Measurements from ENCODE around the gene ZNF197. TPM values are rescaled to one million over a fixed set of nuclear protein-coding genes. Genes with fewer than 3 reads are reported as not detected.

ZNF197 gene
- total RNA-seq, 1 experiment from 2014 or later, result 10.4 TPM

- TF ChIP-seq EZH2 (IDR thresholded peaks at IDR 0.05; ENCODE audit: low read length, unreplicated experiment), result no peak
- TF ChIP-seq CTCF (conservative IDR thresholded peaks at IDR 0.05; ENCODE audit: low read depth, low read length), result no peak
- no peak for TF ChIP-seq EZH2phosphoT487 (IDR thresholded peaks at IDR 0.05; ENCODE audit: borderline replicate concordance, low read length)
- no TSS peak for BruUV-seq (replicated peaks)
- no peak overlapping the region for H3K27ac ChIP-seq (ENCODE audit: low read length)
- no peak for ATAC-seq
- H3K9me3 ChIP-seq (ENCODE audit: low read length), result peaks cover 22% of the 10 kb centered on the region
- H3K9me2 ChIP-seq (replicated peaks; ENCODE audit: low read length), result no peaks in the 10 kb centered on the region
- H3K4me1 ChIP-seq (ENCODE audit: insufficient read depth, low read length), result no peaks in the 10 kb centered on the region
- no peaks in the 10 kb centered on the region for H3K79me2 ChIP-seq (ENCODE audit: low read length)
- H3K4me3 ChIP-seq (ENCODE audit: low read length), result no peak overlapping the region
- no peak overlapping the region for H3K9ac ChIP-seq (ENCODE audit: low read length)
- ChIA-PET CTCF (no interaction called here), POLR2A (ENCODE audit: unreplicated experiment) (interaction anchor here (0.6 kb wide), 1 partner anchor 1282 kb away, joined by 3 read pairs; no protein-coding TSS in a partner anchor)
- no peaks in the 10 kb centered on the region for H3K36me3 ChIP-seq (ENCODE audit: low read depth, low read length)
- intact Hi-C loops (cut with micrococcal nuclease), result no loop called here
- no peak overlapping the region for H3K4me2 ChIP-seq (ENCODE audit: low read length)
- no peaks in the 10 kb centered on the region for H3K27me3 ChIP-seq (ENCODE audit: low read length)
- H3F3A ChIP-seq (ENCODE audit: low read length, unreplicated experiment), result no peaks in the 10 kb centered on the region
- DNase-seq, result no peak
- H4K20me1 ChIP-seq (ENCODE audit: low read length), result no peaks in the 10 kb centered on the region
- H2AFZ ChIP-seq (ENCODE audit: low read length), result no peak overlapping the region
Observed at GRCh38 chr3:44596621-44597020, 28.2 kb upstream of the ZNF197 start.

GRCh38 chr3:44601749-44602148, 23.1 kb upstream of the ZNF197 start:
- Histone ChIP-seq H3K4me1 (ENCODE audit: insufficient read depth, low read length) (no peaks in the 10 kb centered on the region), H3K36me3 (ENCODE audit: low read depth, low read length) (no peaks in the 10 kb centered on the region), H4K20me1 (ENCODE audit: low read length) (no peaks in the 10 kb centered on the region), H3K27ac (ENCODE audit: low read length) (no peak overlapping the region), H3K9me2 (replicated peaks; ENCODE audit: low read length) (no peaks in the 10 kb centered on the region), H3K9ac (ENCODE audit: low read length) (no peak overlapping the region), H3K9me3 (ENCODE audit: low read length) (no peaks in the 10 kb centered on the region), H3K79me2 (ENCODE audit: low read length) (no peaks in the 10 kb centered on the region), H3F3A (ENCODE audit: low read length, unreplicated experiment) (no peaks in the 10 kb centered on the region), H3K4me2 (ENCODE audit: low read length) (no peak overlapping the region), H3K4me3 (ENCODE audit: low read length) (no peak overlapping the region), H3K27me3 (ENCODE audit: low read length) (no peaks in the 10 kb centered on the region), H2AFZ (ENCODE audit: low read length) (no peak overlapping the region)
- ChIA-PET CTCF (no interaction called here), POLR2A (ENCODE audit: unreplicated experiment) (no interaction called here)
- DNase-seq, result no peak
- intact Hi-C loops (cut with micrococcal nuclease), result no loop called here
- TF ChIP-seq EZH2phosphoT487 (IDR thresholded peaks at IDR 0.05; ENCODE audit: borderline replicate concordance, low read length) (no peak), CTCF (conservative IDR thresholded peaks at IDR 0.05; ENCODE audit: low read depth, low read length) (no peak), EZH2 (IDR thresholded peaks at IDR 0.05; ENCODE audit: low read length, unreplicated experiment) (no peak)
- ATAC-seq, result no peak
- no TSS peak for BruUV-seq (replicated peaks)

GRCh38 chr3:44612678-44613077, 12.2 kb upstream of the ZNF197 start:
- Histone ChIP-seq H3K4me1 (ENCODE audit: insufficient read depth, low read length) (no peaks in the 10 kb centered on the region), H3K4me3 (ENCODE audit: low read length) (no peak overlapping the region), H3K27me3 (ENCODE audit: low read length) (no peaks in the 10 kb centered on the region), H4K20me1 (ENCODE audit: low read length) (no peaks in the 10 kb centered on the region), H3K79me2 (ENCODE audit: low read length) (no peaks in the 10 kb centered on the region), H3K27ac (ENCODE audit: low read length) (no peak overlapping the region), H3K9me2 (replicated peaks; ENCODE audit: low read length) (no peaks in the 10 kb centered on the region), H3K9ac (ENCODE audit: low read length) (no peak overlapping the region), H3K36me3 (ENCODE audit: low read depth, low read length) (no peaks in the 10 kb centered on the region), H3F3A (ENCODE audit: low read length, unreplicated experiment) (no peaks in the 10 kb centered on the region), H2AFZ (ENCODE audit: low read length) (no peak overlapping the region), H3K9me3 (ENCODE audit: low read length) (no peaks in the 10 kb centered on the region), H3K4me2 (ENCODE audit: low read length) (no peak overlapping the region)
- TF ChIP-seq CTCF (conservative IDR thresholded peaks at IDR 0.05; ENCODE audit: low read depth, low read length), result no peak
- CTCF ChIA-PET, result no interaction called here
- no TSS peak for BruUV-seq (replicated peaks)
- DNase-seq (no peak), ATAC-seq (no peak)
- POLR2A ChIA-PET (ENCODE audit: unreplicated experiment), result interaction anchor here (0.7 kb wide), 1 partner anchor 1926 kb away, joined by 3 read pairs; no protein-coding TSS in a partner anchor
- intact Hi-C loops (cut with micrococcal nuclease), result no loop called here

Measured in PC-3 (cell line).